Stomach (tissue), 9 donors: Measurements from ENCODE around the gene TRAF3IP1. TPM values are rescaled to one million over a fixed set of nuclear protein-coding genes. Genes with fewer than 3 reads are reported as not detected.

Experiments
- DNase-seq, 2 donors: peaks; one replicate each; pipeline versions ENCODE4 v3.0.0 to v3.0.0-alpha.2; 2013 to 2019
- H3K27ac ChIP-seq, 5 donors: fragments of 200-600 bp in 4 of 5; sonication (generic) in 4 of 5; one replicate each; pipeline ENCODE4 v1.5.1; 2013 to 2019; ENCODE audit warnings: mild to moderate bottlenecking in 1 of 5, moderate library complexity in 1 of 5
- H3K27me3 ChIP-seq, 3 donors: fragments of 200-600 bp; sonication (generic); one replicate each; pipeline ENCODE4 v1.5.1; 2017 to 2019; ENCODE audit warnings: mixed run types in 1 of 3
- H3K36me3 ChIP-seq, 4 donors: fragments of 200-600 bp; sonication (generic); 1 replicate in 3 of 4; 2 replicates in 1 of 4; pipeline ENCODE4 v1.5.1; 2016 to 2019
- H3K4me1 ChIP-seq, 4 donors: fragments of 200-600 bp; sonication (generic); one replicate each; pipeline ENCODE4 v1.5.1; 2016 to 2019
- H3K4me3 ChIP-seq, 4 donors: fragments of 200-600 bp; sonication (generic) in 3 of 4; one replicate each; pipeline ENCODE4 v1.5.1; 2016 to 2019; ENCODE audit warnings: mild to moderate bottlenecking in 1 of 4
- H3K9me3 ChIP-seq, 4 donors: fragments of 200-600 bp; sonication (generic); one replicate each; pipeline ENCODE4 v1.5.1; 2016 to 2019
- EP300 ChIP-seq: sonication (generic); formaldehyde crosslinking; IDR thresholded peaks from one replicate; pipeline ENCODE4 v1.6.1; 2017; ENCODE audit warnings: antibody characterized with exemption
- POLR2A ChIP-seq, 4 donors: fragments of 450-650 bp; IDR thresholded peaks; one replicate each; pipeline ENCODE4 v1.6.1; 2016; ENCODE audit warnings: antibody characterized with exemption in 4 of 4, control low read depth in 2 of 4, mild to moderate bottlenecking in 1 of 4, moderate library complexity in 1 of 4
- POLR2AphosphoS5 ChIP-seq, 3 donors: sonication (generic); formaldehyde crosslinking; IDR thresholded peaks; one replicate each; pipeline ENCODE4 v1.6.1; 2016; ENCODE audit warnings: antibody characterized with exemption in 3 of 3
- WGBS, 5 donors: extraction: QIAGEN DNeasy Blood & Tissue Kit in 3 of 5; methylation state at CpG; one replicate each; pipeline versions ENCODE4 v1.1.5 to v1.1.7; 2013 to 2018; 5-methylcytosine and 5-hydroxymethylcytosine counted together
- intact Hi-C: fragments of 100-400 bp; cut with DNase I; formaldehyde crosslinking; loops from one replicate; pipeline ENCODE4 v1.15.1; 2023; ENCODE audit warnings: low total_unique reads
- polyA plus RNA-seq, 3 donors: library from polyadenylated mRNA; stranded (reverse); fragments of 200-250 nt; gene quantifications; one replicate each; pipeline ENCODE4 v1.2.3, GENCODE V29; 2013
- total RNA-seq, 5 donors: library from RNA; depleted of rRNA; stranded (reverse); fragments of >200 nt; gene quantifications; one replicate each; pipeline versions ENCODE4 v1.1.0 to v1.2.3, GENCODE V29; 2014 to 2016
- TF ChIP-seq, protein P1 (sequence below), 7 experiments: fragments of 450-650 bp in 4 of 7; fragments of 200-600 bp in 3 of 7; sonication (generic) in 3 of 7; IDR thresholded peaks; one replicate each; pipeline ENCODE4 v1.5.1; 2016 to 2019; ENCODE audit warnings: antibody characterized with exemption in 7 of 7, control low read depth in 2 of 7, mild to moderate bottlenecking in 1 of 7
- donor health status: healthy with polysubstance abuse.
- donor health status: Bipolar disorder and iron deficiency.
- donor health status: healthy.

The TRAF3IP1 gene
- total and polyA plus RNA-seq, 8 donors: 0.58 to 21.1 (median 10.8) TPM

DNA sequence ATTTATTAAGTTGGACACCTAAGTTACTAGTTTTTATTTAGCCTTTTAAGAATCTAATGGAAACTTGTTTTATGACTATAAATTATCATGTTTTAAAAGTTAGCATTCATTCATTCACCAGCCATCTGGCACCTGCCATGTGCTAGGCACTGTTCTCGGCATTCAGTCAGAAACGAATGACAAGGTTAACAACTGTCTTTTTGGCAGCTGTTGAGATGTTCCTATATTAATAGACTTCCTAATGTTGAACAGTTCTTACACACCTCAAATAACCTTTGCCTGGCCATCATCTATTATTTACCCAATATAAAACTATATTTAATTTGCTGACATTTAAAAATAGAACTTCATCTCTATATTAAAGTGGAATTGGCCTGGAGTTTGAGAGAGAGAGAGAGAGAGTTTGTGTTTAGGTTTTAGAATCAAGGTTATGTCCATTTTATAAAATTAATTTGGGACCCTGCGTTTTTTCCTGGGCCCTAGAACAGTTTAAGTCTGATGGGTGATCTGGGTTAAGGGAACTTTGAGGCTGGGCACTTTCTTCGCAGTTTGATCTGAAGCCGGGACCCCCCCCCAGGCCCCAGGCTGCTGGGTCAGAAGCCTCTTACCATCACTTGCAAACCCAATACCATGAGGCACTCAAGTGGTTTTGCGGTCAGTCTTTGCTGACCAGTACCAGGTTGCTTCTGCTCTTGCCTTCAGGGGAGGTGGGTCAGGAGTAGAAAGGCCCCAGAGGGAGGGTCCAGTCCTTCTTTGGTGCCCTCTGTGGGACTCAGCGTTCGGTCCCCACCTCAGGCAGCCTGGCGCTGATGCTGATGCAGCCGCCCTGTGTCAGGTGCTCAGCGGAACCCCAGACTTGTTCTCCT is 58.1 kb downstream of the TRAF3IP1 start:
- Histone ChIP-seq H3K9me3 (no peaks in the 10 kb centered on the region), H3K27me3 (no peaks in the 10 kb centered on the region), H3K4me1 (peaks cover 0 to 40% (median 11%) of the 10 kb centered on the region in 4 donors), H3K27ac (no peak overlapping the region), H3K36me3 (peaks cover 0 to 21% (median 15%) of the 10 kb centered on the region in 4 donors), H3K4me3 (no peak overlapping the region)
- DNase-seq: no peak
- TF ChIP-seq POLR2A (IDR thresholded peaks at IDR 0.05): no peak
- no peak for TF ChIP-seq POLR2AphosphoS5 (IDR thresholded peaks at IDR 0.05)
- TF ChIP-seq EP300: no peak
- TF ChIP-seq, protein P1, sequence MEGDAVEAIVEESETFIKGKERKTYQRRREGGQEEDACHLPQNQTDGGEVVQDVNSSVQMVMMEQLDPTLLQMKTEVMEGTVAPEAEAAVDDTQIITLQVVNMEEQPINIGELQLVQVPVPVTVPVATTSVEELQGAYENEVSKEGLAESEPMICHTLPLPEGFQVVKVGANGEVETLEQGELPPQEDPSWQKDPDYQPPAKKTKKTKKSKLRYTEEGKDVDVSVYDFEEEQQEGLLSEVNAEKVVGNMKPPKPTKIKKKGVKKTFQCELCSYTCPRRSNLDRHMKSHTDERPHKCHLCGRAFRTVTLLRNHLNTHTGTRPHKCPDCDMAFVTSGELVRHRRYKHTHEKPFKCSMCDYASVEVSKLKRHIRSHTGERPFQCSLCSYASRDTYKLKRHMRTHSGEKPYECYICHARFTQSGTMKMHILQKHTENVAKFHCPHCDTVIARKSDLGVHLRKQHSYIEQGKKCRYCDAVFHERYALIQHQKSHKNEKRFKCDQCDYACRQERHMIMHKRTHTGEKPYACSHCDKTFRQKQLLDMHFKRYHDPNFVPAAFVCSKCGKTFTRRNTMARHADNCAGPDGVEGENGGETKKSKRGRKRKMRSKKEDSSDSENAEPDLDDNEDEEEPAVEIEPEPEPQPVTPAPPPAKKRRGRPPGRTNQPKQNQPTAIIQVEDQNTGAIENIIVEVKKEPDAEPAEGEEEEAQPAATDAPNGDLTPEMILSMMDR (IDR thresholded peaks at IDR 0.05): no peak
- WGBS, 5 donors: 85 to 92% (median 90%) methylated on average over 8 to 11 of the region's 11 CpGs
- intact Hi-C loops: no loop called here

DNA sequence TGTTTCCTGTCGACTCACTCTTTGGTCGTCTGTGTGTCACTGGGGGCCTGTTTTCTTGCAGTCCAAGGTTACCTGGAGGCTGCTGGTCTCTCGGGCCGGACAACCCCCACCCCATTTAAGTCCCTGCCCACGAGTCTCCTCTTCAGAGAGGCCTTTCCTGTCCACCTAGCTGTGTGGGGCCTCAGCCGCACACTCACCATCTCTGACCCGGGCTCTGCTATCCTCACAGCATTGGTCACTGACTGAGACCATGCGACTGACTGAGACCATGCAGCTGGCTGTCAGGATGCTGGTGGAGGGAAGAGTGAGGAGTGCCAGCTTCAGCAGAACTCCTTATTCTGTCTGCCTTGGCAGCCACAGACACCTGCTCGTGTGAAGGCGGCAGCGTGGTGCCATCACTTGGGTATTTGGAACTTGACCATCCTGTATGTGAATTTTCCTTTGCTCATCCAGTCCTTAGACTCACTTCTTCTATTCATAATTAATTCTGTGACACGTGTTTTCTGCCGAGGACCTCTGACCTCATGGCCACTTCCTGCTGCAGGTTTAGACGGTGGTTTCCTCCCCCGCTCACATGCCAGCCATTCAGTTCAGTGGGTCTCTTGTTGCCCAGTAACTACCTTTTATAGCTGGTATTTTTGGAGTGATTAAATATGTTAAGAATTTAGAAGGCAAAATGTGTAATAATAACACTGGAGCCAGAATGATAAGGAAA is 58.9 kb downstream of the TRAF3IP1 start:
- no peaks in the 10 kb centered on the region for H3K27me3 ChIP-seq
- no peak overlapping the region for H3K4me3 ChIP-seq
- H3K27ac ChIP-seq: no peak overlapping the region
- TF ChIP-seq EP300: no peak
- TF ChIP-seq POLR2A (IDR thresholded peaks at IDR 0.05): no peak
- no peak for TF ChIP-seq POLR2AphosphoS5 (IDR thresholded peaks at IDR 0.05)
- TF ChIP-seq, protein P1 (IDR thresholded peaks at IDR 0.05): no peak
- intact Hi-C loops: no loop called here
- 77 to 85% (median 81%) methylated on average over 15 of the region's 15 CpGs for WGBS, 5 donors
- H3K36me3 ChIP-seq: peaks cover 0 to 27% (median 16%) of the 10 kb centered on the region in 4 donors
- DNase-seq: peak; percentile 25 to 42
- H3K9me3 ChIP-seq: no peaks in the 10 kb centered on the region
- H3K4me1 ChIP-seq: peaks cover 0 to 40% (median 11%) of the 10 kb centered on the region in 4 donors

- Histone ChIP-seq H3K27ac (no peak overlapping the region), H3K4me1 (peaks cover 0 to 40% (median 11%) of the 10 kb centered on the region in 4 donors), H3K4me3 (no peak overlapping the region), H3K9me3 (no peaks in the 10 kb centered on the region), H3K36me3 (peaks cover 0 to 27% (median 16%) of the 10 kb centered on the region in 4 donors), H3K27me3 (no peaks in the 10 kb centered on the region)
- TF ChIP-seq EP300 (no peak), POLR2AphosphoS5 (IDR thresholded peaks at IDR 0.05) (no peak), POLR2A (IDR thresholded peaks at IDR 0.05) (no peak)
- TF ChIP-seq, protein P1 (IDR thresholded peaks at IDR 0.05): no peak
- DNase-seq: no peak
- 82 to 94% (median 89%) methylated on average over 6 to 7 of the region's 7 CpGs for WGBS, 5 donors
- intact Hi-C loops: no loop called here
Observed at GRCh38 chr2:238380336-238380735, 60.0 kb downstream of the TRAF3IP1 start.

GRCh38 chr2:238380785-238381184 is 60.5 kb downstream of the TRAF3IP1 start:
- Histone ChIP-seq H3K9me3 (no peaks in the 10 kb centered on the region), H3K27me3 (no peaks in the 10 kb centered on the region), H3K27ac (no peak overlapping the region), H3K4me1 (peaks cover 0 to 40% (median 9%) of the 10 kb centered on the region in 4 donors), H3K4me3 (no peak overlapping the region), H3K36me3 (peaks cover 0 to 27% (median 16%) of the 10 kb centered on the region in 4 donors)
- no peak for DNase-seq
- 68 to 81% (median 74%) methylated on average over 1 of the region's 1 CpG for WGBS, 5 donors
- intact Hi-C loops: no loop called here
- TF ChIP-seq, protein P1 (IDR thresholded peaks at IDR 0.05): no peak
- TF ChIP-seq POLR2A (IDR thresholded peaks at IDR 0.05) (no peak), EP300 (no peak), POLR2AphosphoS5 (IDR thresholded peaks at IDR 0.05) (no peak)
